ENCODE data around the gene FLNB. TPM values are rescaled to one million over a fixed set of nuclear protein-coding genes. Genes with fewer than 3 reads are reported as not detected.

The FLNB gene
- total RNA-seq, 1 experiment from 2014 or later: 309 TPM

- Histone ChIP-seq H3K27ac (ENCODE audit: low read length) (peak overlapping the region; percentile 82), H3K36me3 (ENCODE audit: control insufficient read depth, insufficient read depth, low read length) (no peaks in the 10 kb centered on the region), H3K27me3 (ENCODE audit: control insufficient read depth, insufficient read depth, low read length) (no peaks in the 10 kb centered on the region), H3K9me3 (ENCODE audit: control insufficient read depth, insufficient read depth, low read depth, low read length) (no peaks in the 10 kb centered on the region), H3K4me3 (ENCODE audit: low read depth in 2 of 2, low read length in 2 of 2) (no peak overlapping the region), H3K4me1 (ENCODE audit: control insufficient read depth, insufficient read depth, low read length) (peaks cover 83% of the 10 kb centered on the region)
- ATAC-seq (0 out of 2 replicates have a peak, but pooled peaks have one; percentile 3), DNase-seq (ENCODE audit: low read depth, low spot score) (no peak)
- CTCF ChIA-PET: no interaction called here
- TF ChIP-seq REST (IDR thresholded peaks at IDR 0.05; ENCODE audit: insufficient read depth in 1 of 2, low read depth in 2 of 2, low read length in 1 of 2) (no peak), TCF7L2 (IDR thresholded peaks at IDR 0.05; ENCODE audit: low read depth, low read length) (no peak), SIN3A (IDR thresholded peaks at IDR 0.05; ENCODE audit: borderline replicate concordance, insufficient read depth, low read depth, low read length) (no peak), POLR2AphosphoS5 (IDR thresholded peaks at IDR 0.05; ENCODE audit: low read depth, low read length) (no peak), CTCF (IDR thresholded peaks at IDR 0.05) (no peak)
- in situ Hi-C loops (cut with HindIII; ENCODE audit: low pct_unique_long_range_greater_than_20kb, low sequenced_read_pairs): no loop called here
- no TSS peak for BruUV-seq (replicated peaks)
- intact Hi-C loops (cut with micrococcal nuclease; ENCODE audit: unreplicated experiment): no loop called here
- POLR2A ChIA-PET: no interaction called here
Observed at GRCh38 chr3:58064923-58065638, 56.9 kb downstream of the FLNB start.

GRCh38 chr3:58065700-58066167 lies 57.5 kb downstream of the FLNB start:
- Histone ChIP-seq H3K27ac (ENCODE audit: low read length) (peak overlapping the region; percentile 82), H3K4me1 (ENCODE audit: control insufficient read depth, insufficient read depth, low read length) (peaks cover 76% of the 10 kb centered on the region), H3K9me3 (ENCODE audit: control insufficient read depth, insufficient read depth, low read depth, low read length) (no peaks in the 10 kb centered on the region), H3K27me3 (ENCODE audit: control insufficient read depth, insufficient read depth, low read length) (no peaks in the 10 kb centered on the region), H3K4me3 (ENCODE audit: low read depth in 2 of 2, low read length in 2 of 2) (peak overlapping the region in 1 of 2 experiments; percentile 6; a peak in 1 of 4 replicates), H3K36me3 (ENCODE audit: control insufficient read depth, insufficient read depth, low read length) (no peaks in the 10 kb centered on the region)
- in situ Hi-C loops (cut with HindIII; ENCODE audit: low pct_unique_long_range_greater_than_20kb, low sequenced_read_pairs): no loop called here
- peak; percentile 59 for ATAC-seq
- CTCF ChIA-PET: no interaction called here
- no peak for TF ChIP-seq CTCF (IDR thresholded peaks at IDR 0.05)
- no peak for TF ChIP-seq TCF7L2 (IDR thresholded peaks at IDR 0.05; ENCODE audit: low read depth, low read length)
- TF ChIP-seq SIN3A (IDR thresholded peaks at IDR 0.05; ENCODE audit: borderline replicate concordance, insufficient read depth, low read depth, low read length): no peak
- TF ChIP-seq REST (IDR thresholded peaks at IDR 0.05; ENCODE audit: insufficient read depth in 1 of 2, low read depth in 2 of 2, low read length in 1 of 2): no peak
- TF ChIP-seq POLR2AphosphoS5 (IDR thresholded peaks at IDR 0.05; ENCODE audit: low read depth, low read length): no peak
- intact Hi-C loops (cut with micrococcal nuclease; ENCODE audit: unreplicated experiment): no loop called here
- POLR2A ChIA-PET: no interaction called here
- DNase-seq (ENCODE audit: low read depth, low spot score): no peak
- BruUV-seq (replicated peaks): no TSS peak

Data from Panc1 (cell line).